Neutrophil (primary cell): ENCODE data around the gene CROCC.
A peak's percentile ranks its signal among the peaks of the same experiment; 100 is the strongest.
"Not testable (repeated sequence)": the region's sequence is repeated elsewhere in the genome, so short reads cannot be mapped to it uniquely, and the experiment has no call there.

Experiments used
- H3K27ac ChIP-seq: fragments of 200-600 bp; sonication (generic); 2 replicates; pipeline ENCODE4 v1.5.1; 2016; ENCODE audit warnings: mild to moderate bottlenecking, moderate library complexity
- H3K27me3 ChIP-seq: fragments of 200-600 bp; sonication (generic); 2 replicates; pipeline ENCODE4 v1.6.0; 2016; ENCODE audit warnings: mild to moderate bottlenecking
- H3K36me3 ChIP-seq: fragments of 200-600 bp; sonication (generic); 2 replicates; pipeline ENCODE4 v1.5.1; 2017
- H3K4me1 ChIP-seq, 2 experiments: fragments of 200-600 bp in 1 of 2; sonication (generic) in 1 of 2; 1 replicate in 1 of 2; 2 replicates in 1 of 2; pipeline versions ENCODE4 v1.5.1 to v1.6.1; 2013 to 2016; ENCODE audit warnings: low read depth in 1 of 2, low read length in 1 of 2, mild to moderate bottlenecking in 1 of 2, moderate library complexity in 1 of 2; ENCODE audit not compliant: control insufficient read depth in 1 of 2, insufficient read depth in 1 of 2
- H3K4me3 ChIP-seq, 2 experiments: fragments of 200-600 bp in 1 of 2; sonication (generic) in 1 of 2; 1 replicate in 1 of 2; 2 replicates in 1 of 2; pipeline ENCODE4 v1.5.1; 2013 to 2016; ENCODE audit warnings: low read depth in 1 of 2, low read length in 1 of 2, mild to moderate bottlenecking in 1 of 2, moderate library complexity in 1 of 2
- H3K9me3 ChIP-seq: fragments of 200-600 bp; sonication (generic); 2 replicates; pipeline ENCODE4 v1.5.1; 2016
- TF ChIP-seq, protein P1 (sequence below): fragments of 200-600 bp; sonication (generic); IDR thresholded peaks from 2 replicates; pipeline ENCODE4 v1.5.1; 2016; ENCODE audit warnings: antibody characterized with exemption

CROCC gene

DNA sequence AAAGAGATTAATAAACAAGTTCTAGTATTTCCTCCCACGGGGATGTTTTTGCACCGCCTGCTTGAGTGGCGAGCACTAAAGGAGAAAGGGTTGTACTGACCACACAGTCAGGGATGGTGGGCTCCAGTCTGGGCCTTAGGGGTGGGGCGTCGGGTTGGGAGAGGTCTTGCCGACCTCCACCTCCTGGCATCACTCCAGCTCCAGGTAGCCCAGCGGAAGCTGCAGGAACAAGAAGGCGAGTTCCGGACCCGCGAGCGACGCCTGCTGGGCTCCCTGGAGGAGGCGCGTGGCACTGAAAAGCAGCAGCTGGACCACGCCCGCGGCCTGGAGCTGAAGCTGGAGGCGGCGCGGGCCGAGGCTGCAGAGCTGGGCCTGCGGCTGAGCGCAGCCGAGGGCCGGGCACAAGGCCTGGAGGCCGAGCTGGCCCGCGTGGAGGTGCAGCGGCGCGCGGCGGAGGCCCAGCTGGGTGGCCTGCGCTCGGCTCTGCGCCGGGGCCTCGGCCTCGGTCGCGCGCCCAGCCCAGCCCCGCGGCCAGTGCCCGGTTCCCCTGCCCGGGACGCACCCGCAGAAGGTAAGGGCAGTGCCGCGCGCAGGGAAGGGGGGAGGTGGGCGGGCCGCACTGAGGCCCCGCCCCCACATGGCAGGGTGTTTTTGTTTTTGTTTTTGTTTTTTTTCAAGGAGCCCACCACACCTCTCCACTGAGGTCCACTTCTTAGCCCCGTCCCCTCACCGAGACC, 39.0 kb downstream of the CROCC start:
- Histone ChIP-seq H3K4me1 (peaks cover 4 to 6% of the 10 kb centered on the region in 2 experiments), H3K9me3 (no peaks in the 10 kb centered on the region), H3K36me3 (no peaks in the 10 kb centered on the region), H3K27ac (no peak overlapping the region), H3K4me3 (peak overlapping the region; percentile 25 to 40), H3K27me3 (no peaks in the 10 kb centered on the region)
- TF ChIP-seq, protein P1, sequence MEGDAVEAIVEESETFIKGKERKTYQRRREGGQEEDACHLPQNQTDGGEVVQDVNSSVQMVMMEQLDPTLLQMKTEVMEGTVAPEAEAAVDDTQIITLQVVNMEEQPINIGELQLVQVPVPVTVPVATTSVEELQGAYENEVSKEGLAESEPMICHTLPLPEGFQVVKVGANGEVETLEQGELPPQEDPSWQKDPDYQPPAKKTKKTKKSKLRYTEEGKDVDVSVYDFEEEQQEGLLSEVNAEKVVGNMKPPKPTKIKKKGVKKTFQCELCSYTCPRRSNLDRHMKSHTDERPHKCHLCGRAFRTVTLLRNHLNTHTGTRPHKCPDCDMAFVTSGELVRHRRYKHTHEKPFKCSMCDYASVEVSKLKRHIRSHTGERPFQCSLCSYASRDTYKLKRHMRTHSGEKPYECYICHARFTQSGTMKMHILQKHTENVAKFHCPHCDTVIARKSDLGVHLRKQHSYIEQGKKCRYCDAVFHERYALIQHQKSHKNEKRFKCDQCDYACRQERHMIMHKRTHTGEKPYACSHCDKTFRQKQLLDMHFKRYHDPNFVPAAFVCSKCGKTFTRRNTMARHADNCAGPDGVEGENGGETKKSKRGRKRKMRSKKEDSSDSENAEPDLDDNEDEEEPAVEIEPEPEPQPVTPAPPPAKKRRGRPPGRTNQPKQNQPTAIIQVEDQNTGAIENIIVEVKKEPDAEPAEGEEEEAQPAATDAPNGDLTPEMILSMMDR: peak; percentile 55

DNA sequence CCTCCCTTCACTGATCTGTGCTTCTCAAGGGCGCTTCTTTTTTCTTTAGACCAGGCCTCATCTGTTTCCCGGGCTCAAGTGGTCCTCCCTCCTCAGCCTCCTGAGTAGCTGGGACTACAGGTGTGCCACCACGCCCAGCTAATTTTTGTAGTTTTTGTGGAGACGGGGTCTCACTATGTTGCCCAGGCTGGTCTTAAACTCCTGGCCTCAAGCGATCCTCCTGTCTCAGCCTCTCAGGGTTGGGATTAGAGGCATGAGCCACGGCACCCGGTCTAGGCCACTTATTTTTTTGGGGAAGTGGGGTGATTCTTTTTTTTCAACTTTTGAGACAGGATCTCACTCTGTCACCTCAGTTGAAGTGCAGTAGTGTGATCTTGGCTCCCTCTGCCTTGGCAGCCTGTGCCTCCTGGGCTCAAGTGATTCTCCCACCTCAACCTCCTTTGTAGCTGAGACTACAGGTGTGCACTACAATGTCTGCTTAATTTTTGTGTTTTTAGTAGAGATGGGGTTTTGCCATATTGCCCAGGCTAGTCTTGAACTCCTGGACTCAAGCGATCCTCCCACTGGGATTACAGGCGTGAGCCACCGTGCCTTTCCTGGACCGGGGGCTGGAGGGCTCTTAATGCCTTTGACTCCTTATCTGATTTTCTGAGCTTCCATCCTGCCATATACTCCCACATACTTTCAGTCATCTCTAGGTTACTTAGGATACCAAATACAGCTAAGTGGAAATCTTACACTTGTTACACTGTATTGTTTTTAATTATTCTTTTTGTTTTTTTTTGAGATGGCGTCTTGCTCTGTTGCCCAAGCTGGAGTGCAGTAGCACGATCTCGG, 39.8 kb downstream of the CROCC start:
- Histone ChIP-seq H3K27ac (no peak overlapping the region), H3K27me3 (no peaks in the 10 kb centered on the region), H3K36me3 (no peaks in the 10 kb centered on the region), H3K9me3 (no peaks in the 10 kb centered on the region), H3K4me1 (peaks cover 4 to 6% of the 10 kb centered on the region in 2 experiments), H3K4me3 (peak overlapping the region in 1 of 2 experiments; percentile 40)
- TF ChIP-seq, protein P1: no peak

DNA sequence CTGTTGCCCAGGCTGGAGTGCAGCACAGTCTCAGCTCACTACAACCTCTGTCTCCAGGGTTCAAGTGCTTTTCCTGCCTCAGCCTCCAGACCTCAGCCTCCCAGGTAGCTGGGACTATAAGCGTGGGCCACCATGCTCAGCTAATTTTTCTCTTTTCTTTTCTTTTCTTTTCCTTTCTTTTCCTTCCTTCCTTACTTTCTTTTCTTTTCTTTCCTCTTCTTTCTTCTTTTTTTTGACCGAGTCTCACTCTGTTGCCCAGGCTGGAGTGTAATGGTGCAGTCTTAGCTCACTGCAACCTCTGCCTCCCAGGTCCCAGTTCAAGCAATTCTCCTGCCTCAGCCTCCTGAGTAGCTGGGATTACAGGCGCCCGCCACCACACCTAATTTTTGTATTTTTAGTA, 42.4 kb downstream of the CROCC start:
- not testable (repeated sequence) for H3K4me1 ChIP-seq, H3K36me3 ChIP-seq, H3K27ac ChIP-seq, H3K9me3 ChIP-seq, H3K4me3 ChIP-seq, H3K27me3 ChIP-seq

DNA sequence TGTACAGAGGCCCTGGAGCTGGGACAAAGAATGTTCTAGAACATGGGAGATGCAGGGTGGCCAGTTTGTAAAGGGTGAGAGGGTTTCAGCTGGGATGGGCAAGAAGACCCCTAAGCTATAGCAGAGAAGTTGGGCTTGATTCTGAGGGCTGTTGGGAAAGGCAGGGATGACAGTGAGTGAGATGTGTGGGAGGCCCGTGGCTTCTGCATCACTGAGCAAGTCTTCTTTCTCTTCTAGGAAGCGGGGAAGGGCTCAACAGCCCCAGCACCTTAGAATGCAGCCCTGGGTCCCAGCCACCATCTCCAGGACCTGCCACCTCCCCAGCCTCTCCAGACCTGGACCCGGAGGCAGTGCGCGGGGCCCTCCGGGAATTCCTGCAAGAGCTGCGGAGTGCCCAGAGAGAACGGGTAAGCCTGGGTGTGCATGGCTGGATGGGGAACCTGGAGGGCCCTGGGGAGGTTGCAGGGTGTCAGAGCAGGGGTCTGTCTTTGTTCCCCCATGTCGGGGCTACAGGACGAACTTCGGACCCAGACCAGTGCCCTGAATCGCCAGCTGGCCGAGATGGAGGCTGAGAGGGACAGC, 43.8 kb downstream of the CROCC start:
- TF ChIP-seq, protein P1: no peak
- H3K4me3 ChIP-seq: no peak overlapping the region
- no peaks in the 10 kb centered on the region for H3K27me3 ChIP-seq
- H3K36me3 ChIP-seq: no peaks in the 10 kb centered on the region
- H3K9me3 ChIP-seq: no peaks in the 10 kb centered on the region
- H3K27ac ChIP-seq: no peak overlapping the region
- H3K4me1 ChIP-seq: peaks cover 1% of the 10 kb centered on the region in 2 experiments

DNA sequence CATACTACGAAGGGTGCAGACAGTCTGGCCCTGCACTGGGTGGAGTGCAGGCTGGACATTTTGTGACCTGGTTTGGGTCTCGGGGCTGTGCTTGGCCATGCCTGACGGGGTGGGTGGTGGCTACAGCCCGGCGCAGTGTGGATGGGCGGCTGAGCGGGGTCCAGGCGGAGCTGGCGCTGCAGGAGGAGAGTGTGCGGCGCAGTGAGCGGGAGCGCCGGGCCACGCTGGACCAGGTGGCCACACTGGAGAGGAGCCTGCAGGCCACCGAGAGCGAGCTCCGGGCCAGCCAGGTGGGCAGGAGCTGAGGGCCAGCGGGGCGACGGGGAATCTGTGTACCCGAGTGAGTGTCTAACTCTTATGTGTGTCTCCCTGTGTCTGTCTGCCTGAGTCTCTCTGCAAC, 44.6 kb downstream of the CROCC start:
- no peaks in the 10 kb centered on the region for H3K9me3 ChIP-seq
- H3K36me3 ChIP-seq: no peaks in the 10 kb centered on the region

More for the DNA sequence above, 44.6 kb downstream of the CROCC start:
- Histone ChIP-seq H3K4me3 (no peak overlapping the region), H3K4me1 (no peaks in the 10 kb centered on the region), H3K27me3 (no peaks in the 10 kb centered on the region), H3K27ac (no peak overlapping the region)
- TF ChIP-seq, protein P1: no peak
